Liver (tissue), 9 donors: ENCODE measurements around the gene TTF2. TPM values are rescaled to one million over a fixed set of nuclear protein-coding genes. Genes with fewer than 3 reads are reported as not detected.

Source experiments
- DNase-seq: peaks from one replicate; pipeline ENCODE4 v3.0.0-alpha.2; 2017; ENCODE audit warnings: low spot score
- H3K27ac ChIP-seq, 2 donors: one replicate each; pipeline ENCODE4 v1.7.0; 2013; ENCODE audit warnings: inconsistent platforms in 2 of 2, low read length in 2 of 2, control low read depth in 1 of 2, low read depth in 1 of 2, mild to moderate bottlenecking in 1 of 2
- H3K27me3 ChIP-seq, 4 donors: one replicate each; pipeline versions ENCODE4 v1.6.1 to v1.7.0; 2013; ENCODE audit warnings: low read length in 3 of 4, inconsistent platforms in 1 of 4, mild to moderate bottlenecking in 1 of 4, moderate library complexity in 1 of 4; ENCODE audit not compliant: control insufficient read depth in 4 of 4, insufficient read depth in 4 of 4
- H3K36me3 ChIP-seq, 4 donors: one replicate each; pipeline versions ENCODE4 v1.6.1 to v1.7.0; 2013; ENCODE audit warnings: low read length in 3 of 4, mild to moderate bottlenecking in 3 of 4, low read depth in 1 of 4, moderate library complexity in 1 of 4; ENCODE audit not compliant: control insufficient read depth in 4 of 4, insufficient read depth in 3 of 4
- H3K4me1 ChIP-seq, 4 donors: one replicate each; pipeline versions ENCODE4 v1.6.1 to v1.7.0; 2013; ENCODE audit warnings: low read length in 3 of 4, mild to moderate bottlenecking in 3 of 4, moderate library complexity in 1 of 4; ENCODE audit not compliant: control insufficient read depth in 4 of 4, insufficient read depth in 4 of 4
- H3K4me3 ChIP-seq, 3 donors: one replicate each; pipeline versions ENCODE4 v1.6.1 to v1.7.0; 2013; ENCODE audit warnings: low read length in 3 of 3, control low read depth in 1 of 3, low read depth in 1 of 3, mild to moderate bottlenecking in 1 of 3
- H3K9ac ChIP-seq, 2 donors: one replicate each; pipeline ENCODE4 v1.7.0; 2013; ENCODE audit warnings: low read length in 2 of 2, mild to moderate bottlenecking in 2 of 2, moderate library complexity in 2 of 2, control low read depth in 1 of 2, low read depth in 1 of 2
- H3K9me3 ChIP-seq, 4 donors: one replicate each; pipeline versions ENCODE4 v1.6.1 to v1.7.0; 2013; ENCODE audit warnings: low read length in 3 of 4; ENCODE audit not compliant: control insufficient read depth in 4 of 4
- EGR1 ChIP-seq, 2 donors: IDR thresholded peaks; 2 replicates each; pipeline ENCODE4 v1.6.1; 2016 to 2018; ENCODE audit warnings: antibody characterized with exemption in 2 of 2, low read depth in 2 of 2
- FOXA1 ChIP-seq: IDR thresholded peaks from 2 replicates; pipeline ENCODE4 v1.6.1; 2016; ENCODE audit warnings: antibody characterized with exemption
- GABPA ChIP-seq, 2 donors: IDR thresholded peaks in 1 of 2; conservative IDR thresholded peaks in 1 of 2; 2 replicates each; pipeline ENCODE4 v1.6.1; 2016; ENCODE audit warnings: antibody characterized with exemption in 2 of 2, mild to moderate bottlenecking in 1 of 2, moderate library complexity in 1 of 2
- HNF4G ChIP-seq: IDR thresholded peaks from 2 replicates; pipeline ENCODE4 v1.6.1; 2016; ENCODE audit warnings: antibody characterized with exemption
- JUND ChIP-seq, 2 donors: IDR thresholded peaks; 2 replicates each; pipeline ENCODE4 v1.6.1; 2016; ENCODE audit warnings: antibody characterized with exemption in 2 of 2
- NR2F2 ChIP-seq: IDR thresholded peaks from 2 replicates; pipeline ENCODE4 v1.6.1; 2016; ENCODE audit warnings: antibody characterized with exemption
- SP1 ChIP-seq: IDR thresholded peaks from 2 replicates; pipeline ENCODE4 v1.6.1; 2018; ENCODE audit warnings: antibody characterized with exemption, mild to moderate bottlenecking
- TAF1 ChIP-seq: conservative IDR thresholded peaks from 2 replicates; pipeline ENCODE4 v1.6.1; 2016; ENCODE audit warnings: antibody characterized with exemption, mild to moderate bottlenecking
- YY1 ChIP-seq: IDR thresholded peaks from 2 replicates; pipeline ENCODE4 v1.6.1; 2016; ENCODE audit warnings: antibody characterized with exemption, mild to moderate bottlenecking
- WGBS: extraction: QIAGEN DNeasy Blood & Tissue Kit; methylation state at CpG from one replicate; pipeline ENCODE4 v1.1.7; 2013; 5-methylcytosine and 5-hydroxymethylcytosine counted together
- polyA plus RNA-seq, 2 donors: library from polyadenylated mRNA; stranded (reverse) in 1 of 2; unstranded in 1 of 2; fragments of 200-250 nt in 1 of 2; fragments of >200 nt in 1 of 2; fragmentation: Nextera tagmentation in 1 of 2; extraction: Ambion mirVana in 1 of 2; gene quantifications; one replicate each; pipeline versions ENCODE4 v1.2.1 to v1.2.3, GENCODE V29; 2013 to 2015
- total RNA-seq, 2 donors: library from RNA; depleted of rRNA; stranded (reverse); fragments of >200 nt; gene quantifications; one replicate each; pipeline ENCODE4 v1.2.3, GENCODE V29; 2014
- TF ChIP-seq, protein P1 (sequence below): IDR thresholded peaks from 2 replicates; pipeline ENCODE4 v1.6.1; 2016; ENCODE audit warnings: antibody characterized with exemption
- TF ChIP-seq, protein P2 (sequence below): IDR thresholded peaks from 2 replicates; pipeline ENCODE4 v1.6.1; 2016; ENCODE audit warnings: antibody characterized with exemption
- TF ChIP-seq, protein P3 (sequence below): IDR thresholded peaks from 2 replicates; pipeline ENCODE4 v1.6.1; 2016; ENCODE audit warnings: antibody characterized with exemption
- TF ChIP-seq, protein P4 (sequence below): fragments of 150-350 bp; IDR thresholded peaks from 2 replicates; pipeline ENCODE4 v1.5.1; 2017; ENCODE audit warnings: improper control_type of control experiment, low read depth, low read length; ENCODE audit not compliant: missing input control
- donor health status: healthy.
- donor health status: healthy.
- donor health status: healthy.
- donor health status: healthy.
- donor health status: healthy.

TTF2 gene
- total and polyA plus RNA-seq, 4 donors = 1.3 to 16.9 (median 2.8) TPM

DNA sequence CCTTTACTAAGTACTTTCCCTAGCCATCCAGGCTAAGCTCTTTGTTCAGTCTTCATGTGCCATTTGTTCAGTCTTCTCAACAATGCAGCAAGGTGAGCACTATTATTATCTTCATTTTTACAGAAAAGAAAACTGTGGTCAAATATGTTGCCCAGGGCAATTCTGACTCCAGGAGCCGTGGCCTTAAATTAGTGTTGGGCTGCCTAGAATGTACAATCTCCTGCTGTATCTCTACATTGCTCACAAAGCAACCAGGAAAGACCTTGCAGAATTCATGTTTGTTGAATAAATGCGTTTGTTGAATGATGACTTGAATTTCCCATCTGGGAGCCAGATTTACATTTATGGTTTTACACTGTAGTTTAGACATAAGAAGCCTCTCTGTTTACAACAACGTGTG lies 44.4 kb upstream of the TTF2 start:
- WGBS = 94% methylated on average over 3 of the region's 3 CpGs
- H3K4me1 ChIP-seq = no peaks in the 10 kb centered on the region
- H3K27me3 ChIP-seq = no peaks in the 10 kb centered on the region
- H3K27ac ChIP-seq = no peak overlapping the region
- no peak overlapping the region for H3K4me3 ChIP-seq
- no peak overlapping the region for H3K9ac ChIP-seq
- TF ChIP-seq NR2F2 (no peak), YY1 (no peak), GABPA (IDR thresholded peaks at IDR 0.05 in 1 of 2, conservative IDR thresholded peaks at IDR 0.05 in 1 of 2) (no peak)
- TF ChIP-seq, protein P1, sequence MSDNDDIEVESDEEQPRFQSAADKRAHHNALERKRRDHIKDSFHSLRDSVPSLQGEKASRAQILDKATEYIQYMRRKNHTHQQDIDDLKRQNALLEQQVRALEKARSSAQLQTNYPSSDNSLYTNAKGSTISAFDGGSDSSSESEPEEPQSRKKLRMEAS = no peak
- DNase-seq = no peak
- H3K36me3 ChIP-seq = no peaks in the 10 kb centered on the region
- H3K9me3 ChIP-seq = no peaks in the 10 kb centered on the region

DNA sequence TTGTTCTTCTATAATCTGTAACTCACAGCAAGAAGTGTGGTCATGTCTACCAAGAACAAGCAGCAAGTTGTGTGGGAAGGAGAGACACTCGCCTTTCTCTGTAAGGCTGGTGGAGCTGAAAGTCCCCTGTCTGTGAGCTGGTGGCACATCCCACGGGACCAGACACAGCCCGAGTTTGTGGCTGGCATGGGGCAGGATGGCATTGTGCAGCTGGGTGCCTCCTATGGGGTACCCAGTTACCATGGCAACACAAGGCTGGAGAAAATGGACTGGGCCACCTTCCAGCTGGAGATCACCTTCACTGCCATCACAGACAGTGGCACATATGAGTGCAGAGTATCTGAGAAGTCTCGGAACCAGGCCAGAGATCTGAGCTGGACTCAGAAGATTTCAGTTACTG lies 43.1 kb upstream of the TTF2 start:
- Histone ChIP-seq H3K27ac (no peak overlapping the region), H3K27me3 (no peaks in the 10 kb centered on the region), H3K9ac (no peak overlapping the region), H3K36me3 (no peaks in the 10 kb centered on the region), H3K9me3 (no peaks in the 10 kb centered on the region), H3K4me3 (no peak overlapping the region), H3K4me1 (no peaks in the 10 kb centered on the region)
- no peak for DNase-seq
- TF ChIP-seq FOXA1 (no peak), HNF4G (no peak), TAF1 (no peak), YY1 (no peak), SP1 (no peak), GABPA (IDR thresholded peaks at IDR 0.05 in 1 of 2, conservative IDR thresholded peaks at IDR 0.05 in 1 of 2) (no peak)
- TF ChIP-seq, protein P1 = no peak
- TF ChIP-seq, protein P2, sequence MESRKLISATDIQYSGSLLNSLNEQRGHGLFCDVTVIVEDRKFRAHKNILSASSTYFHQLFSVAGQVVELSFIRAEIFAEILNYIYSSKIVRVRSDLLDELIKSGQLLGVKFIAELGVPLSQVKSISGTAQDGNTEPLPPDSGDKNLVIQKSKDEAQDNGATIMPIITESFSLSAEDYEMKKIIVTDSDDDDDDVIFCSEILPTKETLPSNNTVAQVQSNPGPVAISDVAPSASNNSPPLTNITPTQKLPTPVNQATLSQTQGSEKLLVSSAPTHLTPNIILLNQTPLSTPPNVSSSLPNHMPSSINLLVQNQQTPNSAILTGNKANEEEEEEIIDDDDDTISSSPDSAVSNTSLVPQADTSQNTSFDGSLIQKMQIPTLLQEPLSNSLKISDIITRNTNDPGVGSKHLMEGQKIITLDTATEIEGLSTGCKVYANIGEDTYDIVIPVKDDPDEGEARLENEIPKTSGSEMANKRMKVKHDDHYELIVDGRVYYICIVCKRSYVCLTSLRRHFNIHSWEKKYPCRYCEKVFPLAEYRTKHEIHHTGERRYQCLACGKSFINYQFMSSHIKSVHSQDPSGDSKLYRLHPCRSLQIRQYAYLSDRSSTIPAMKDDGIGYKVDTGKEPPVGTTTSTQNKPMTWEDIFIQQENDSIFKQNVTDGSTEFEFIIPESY = no peak
- TF ChIP-seq, protein P3, sequence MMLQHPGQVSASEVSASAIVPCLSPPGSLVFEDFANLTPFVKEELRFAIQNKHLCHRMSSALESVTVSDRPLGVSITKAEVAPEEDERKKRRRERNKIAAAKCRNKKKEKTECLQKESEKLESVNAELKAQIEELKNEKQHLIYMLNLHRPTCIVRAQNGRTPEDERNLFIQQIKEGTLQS = no peak
- WGBS = 93% methylated on average over 4 of the region's 4 CpGs

DNA sequence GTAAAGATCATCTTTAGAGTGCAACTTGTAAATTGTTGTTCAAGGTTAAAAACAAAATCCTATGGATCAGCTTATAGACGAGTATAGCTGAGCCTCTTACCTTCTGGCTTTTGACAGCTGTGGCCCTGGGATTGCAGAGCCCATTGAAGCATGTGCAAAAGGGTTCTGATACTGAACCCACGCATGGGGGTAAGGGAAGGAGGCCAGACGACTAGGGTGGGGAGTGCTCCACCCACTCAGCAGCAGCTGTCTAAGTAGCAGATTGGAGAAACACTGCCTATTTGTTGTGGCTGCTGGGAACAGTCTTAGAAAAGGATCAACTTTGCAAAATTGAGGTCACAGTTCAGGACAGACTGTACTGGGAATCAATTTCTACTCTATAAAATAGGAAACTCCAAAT lies 42.5 kb upstream of the TTF2 start:
- no peaks in the 10 kb centered on the region for H3K27me3 ChIP-seq
- H3K9me3 ChIP-seq = no peaks in the 10 kb centered on the region
- no peak overlapping the region for H3K4me3 ChIP-seq
- H3K4me1 ChIP-seq = no peaks in the 10 kb centered on the region
- WGBS = 73% methylated on average over 3 of the region's 3 CpGs
- H3K27ac ChIP-seq = no peak overlapping the region
- TF ChIP-seq, protein P1 = no peak
- TF ChIP-seq EGR1 (IDR thresholded peaks at IDR 0.05; ENCODE audit: low read depth in 2 of 2) (no peak), YY1 (no peak), SP1 (no peak), JUND (IDR thresholded peaks at IDR 0.05) (no peak)
- TF ChIP-seq, protein P4, sequence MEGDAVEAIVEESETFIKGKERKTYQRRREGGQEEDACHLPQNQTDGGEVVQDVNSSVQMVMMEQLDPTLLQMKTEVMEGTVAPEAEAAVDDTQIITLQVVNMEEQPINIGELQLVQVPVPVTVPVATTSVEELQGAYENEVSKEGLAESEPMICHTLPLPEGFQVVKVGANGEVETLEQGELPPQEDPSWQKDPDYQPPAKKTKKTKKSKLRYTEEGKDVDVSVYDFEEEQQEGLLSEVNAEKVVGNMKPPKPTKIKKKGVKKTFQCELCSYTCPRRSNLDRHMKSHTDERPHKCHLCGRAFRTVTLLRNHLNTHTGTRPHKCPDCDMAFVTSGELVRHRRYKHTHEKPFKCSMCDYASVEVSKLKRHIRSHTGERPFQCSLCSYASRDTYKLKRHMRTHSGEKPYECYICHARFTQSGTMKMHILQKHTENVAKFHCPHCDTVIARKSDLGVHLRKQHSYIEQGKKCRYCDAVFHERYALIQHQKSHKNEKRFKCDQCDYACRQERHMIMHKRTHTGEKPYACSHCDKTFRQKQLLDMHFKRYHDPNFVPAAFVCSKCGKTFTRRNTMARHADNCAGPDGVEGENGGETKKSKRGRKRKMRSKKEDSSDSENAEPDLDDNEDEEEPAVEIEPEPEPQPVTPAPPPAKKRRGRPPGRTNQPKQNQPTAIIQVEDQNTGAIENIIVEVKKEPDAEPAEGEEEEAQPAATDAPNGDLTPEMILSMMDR = no peak
- TF ChIP-seq, protein P3 = no peak
- DNase-seq = no peak
- H3K36me3 ChIP-seq = no peaks in the 10 kb centered on the region
- H3K9ac ChIP-seq = no peak overlapping the region
